Measurements from ENCODE around the gene PDCD1. TPM values are rescaled to one million over a fixed set of nuclear protein-coding genes. Genes with fewer than 3 reads are reported as not detected.
"Not testable (repeated sequence)": the region's sequence is repeated elsewhere in the genome, so short reads cannot be mapped to it uniquely, and the experiment has no call there.

Gene PDCD1
- 1.0 and 2.8 TPM in 2 replicates for total RNA-seq (2014; rRNA removed; shearing (Covaris generic))

DNA sequence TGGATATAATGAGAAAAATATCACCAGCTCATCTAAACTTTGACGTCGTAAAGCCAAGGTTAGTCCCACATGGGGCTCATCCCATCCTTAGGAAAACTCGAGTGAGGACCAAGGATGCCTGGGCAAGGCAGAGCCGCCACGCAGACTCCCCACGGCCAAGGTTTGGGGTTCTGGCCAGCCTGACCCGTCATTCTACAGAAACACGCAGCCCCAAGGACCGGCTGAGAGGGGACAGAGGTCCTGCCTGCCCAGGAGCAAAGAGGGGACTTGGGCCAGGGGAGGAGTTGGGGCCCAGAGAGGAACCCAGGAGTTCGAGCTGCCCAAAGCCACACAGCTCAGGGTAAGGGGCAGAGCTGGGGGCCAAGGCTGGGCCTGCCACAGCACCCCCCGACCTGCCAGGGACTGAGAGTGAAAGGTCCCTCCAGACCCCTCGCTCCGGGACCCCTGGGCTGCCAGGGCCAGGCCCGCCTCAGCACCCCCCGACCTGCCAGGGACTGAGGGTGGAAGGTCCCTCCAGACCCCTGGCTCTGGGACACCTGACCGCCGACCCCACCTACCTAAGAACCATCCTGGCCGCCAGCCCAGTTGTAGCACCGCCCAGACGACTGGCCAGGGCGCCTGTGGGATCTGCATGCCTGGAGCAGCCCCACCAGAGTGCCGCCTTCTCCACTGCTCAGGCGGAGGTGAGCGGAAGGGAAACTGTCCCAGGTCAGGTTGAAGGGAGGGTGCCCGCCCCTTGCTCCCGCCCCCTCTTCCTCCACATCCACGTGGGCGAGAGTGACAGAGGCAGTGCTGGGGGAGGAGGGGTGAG, at the start of gene PDCD1:
TSS of gene PDCD1 (minus strand) at position 689 of the 811 bp plus-strand sequence. CDS start at position 633, 56 bp downstream.
- H3K36me3 ChIP-seq (replicated peaks; ENCODE audit: control insufficient read depth, insufficient read depth, low read length) = no peaks in the 10 kb centered on the region
- H3K4me3 ChIP-seq (ENCODE audit: insufficient read depth, low read depth, low read length) = no peak within 1 kb of the TSS
- H3K27me3 ChIP-seq (ENCODE audit: control insufficient read depth, insufficient read depth, low read length) = no peaks in the 10 kb centered on the region
- peak; percentile 92 for DNase-seq

DNA sequence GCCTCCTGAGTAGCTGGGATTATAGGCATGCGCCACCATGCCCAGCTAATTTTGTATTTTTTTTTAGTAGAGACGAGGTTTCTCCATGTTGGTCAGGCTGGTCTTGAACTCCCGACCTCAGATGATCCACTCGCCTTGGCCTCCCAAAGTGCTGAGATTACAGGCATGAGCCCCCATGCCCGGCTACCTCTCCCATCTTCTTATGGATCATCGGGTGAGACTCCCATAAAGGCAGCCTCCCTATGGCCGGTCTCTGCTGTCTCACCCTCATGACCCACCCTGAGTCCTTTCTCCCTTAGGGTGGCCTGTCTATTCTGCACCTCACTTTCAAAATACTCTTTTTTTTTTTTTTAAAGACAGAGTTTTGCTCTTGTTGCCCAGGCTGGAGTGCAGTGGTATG, 49.1 kb upstream of the PDCD1 start:
- not testable (repeated sequence) for H3K27me3 ChIP-seq (ENCODE audit: control insufficient read depth, insufficient read depth, low read length); H3K36me3 ChIP-seq (replicated peaks; ENCODE audit: control insufficient read depth, insufficient read depth, low read length); H3K4me3 ChIP-seq (ENCODE audit: insufficient read depth, low read depth, low read length)
- DNase-seq = peak; percentile 6

DNA sequence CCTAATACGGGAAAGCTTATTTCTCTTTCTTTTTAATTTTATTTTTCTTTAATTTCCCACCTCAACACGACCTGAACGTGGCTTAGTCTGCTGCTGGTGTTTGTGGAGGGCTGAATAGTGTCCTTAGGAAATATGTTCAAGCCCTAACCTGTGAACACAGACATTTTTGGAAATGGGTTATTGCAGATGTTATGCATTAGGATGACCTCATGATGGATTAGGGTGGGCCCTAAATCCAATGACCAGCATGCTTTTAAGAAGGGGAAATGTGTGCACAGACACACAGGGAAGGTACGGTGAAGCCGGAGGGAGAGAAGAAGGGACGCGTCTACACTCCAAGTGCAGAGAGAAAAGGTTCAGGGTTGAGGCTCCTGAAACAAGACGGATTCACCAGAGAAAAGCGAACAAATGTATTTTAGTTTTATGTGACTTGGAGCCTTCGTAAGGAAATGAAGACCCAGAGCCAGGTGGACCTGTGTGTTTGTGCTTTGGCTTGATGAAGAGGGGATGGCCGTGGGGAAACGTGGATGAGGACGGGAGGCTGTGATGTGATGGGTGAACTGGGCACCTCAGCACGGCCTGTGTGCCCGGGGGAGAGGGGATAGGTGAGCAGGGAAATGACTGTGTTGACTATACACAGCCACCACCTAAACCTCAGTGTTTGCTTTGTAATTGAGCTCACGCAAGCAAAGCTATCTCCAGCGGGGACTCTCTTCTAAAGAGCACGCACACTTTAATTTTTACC, 48.3 kb upstream of the PDCD1 start:
- peak; percentile 25 for DNase-seq
- no peaks in the 10 kb centered on the region for H3K36me3 ChIP-seq (replicated peaks; ENCODE audit: control insufficient read depth, insufficient read depth, low read length)
- no peaks in the 10 kb centered on the region for H3K27me3 ChIP-seq (ENCODE audit: control insufficient read depth, insufficient read depth, low read length)
- H3K4me3 ChIP-seq (ENCODE audit: insufficient read depth, low read depth, low read length) = no peak overlapping the region

DNA sequence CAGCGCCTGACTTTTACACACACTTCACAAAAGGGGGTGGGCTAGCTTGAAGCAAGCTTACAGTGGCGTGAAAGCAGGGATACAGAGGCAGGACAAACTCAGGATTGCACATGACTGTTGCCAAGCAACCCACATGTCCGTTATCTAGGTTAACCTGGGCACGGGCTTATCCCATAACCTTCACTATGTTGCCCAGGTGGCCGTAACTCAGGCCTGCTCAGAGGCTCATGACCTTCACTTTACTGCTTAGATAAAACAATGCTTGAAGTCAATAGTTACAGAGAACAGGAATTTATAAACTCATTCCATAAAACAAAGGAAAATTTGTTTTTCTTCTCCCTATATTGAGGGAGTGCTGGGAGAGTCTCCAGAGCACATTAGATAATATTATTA, 47.7 kb upstream of the PDCD1 start:
- H3K36me3 ChIP-seq (replicated peaks; ENCODE audit: control insufficient read depth, insufficient read depth, low read length); H3K4me3 ChIP-seq (ENCODE audit: insufficient read depth, low read depth, low read length); H3K27me3 ChIP-seq (ENCODE audit: control insufficient read depth, insufficient read depth, low read length); DNase-seq: not testable (repeated sequence)

DNA sequence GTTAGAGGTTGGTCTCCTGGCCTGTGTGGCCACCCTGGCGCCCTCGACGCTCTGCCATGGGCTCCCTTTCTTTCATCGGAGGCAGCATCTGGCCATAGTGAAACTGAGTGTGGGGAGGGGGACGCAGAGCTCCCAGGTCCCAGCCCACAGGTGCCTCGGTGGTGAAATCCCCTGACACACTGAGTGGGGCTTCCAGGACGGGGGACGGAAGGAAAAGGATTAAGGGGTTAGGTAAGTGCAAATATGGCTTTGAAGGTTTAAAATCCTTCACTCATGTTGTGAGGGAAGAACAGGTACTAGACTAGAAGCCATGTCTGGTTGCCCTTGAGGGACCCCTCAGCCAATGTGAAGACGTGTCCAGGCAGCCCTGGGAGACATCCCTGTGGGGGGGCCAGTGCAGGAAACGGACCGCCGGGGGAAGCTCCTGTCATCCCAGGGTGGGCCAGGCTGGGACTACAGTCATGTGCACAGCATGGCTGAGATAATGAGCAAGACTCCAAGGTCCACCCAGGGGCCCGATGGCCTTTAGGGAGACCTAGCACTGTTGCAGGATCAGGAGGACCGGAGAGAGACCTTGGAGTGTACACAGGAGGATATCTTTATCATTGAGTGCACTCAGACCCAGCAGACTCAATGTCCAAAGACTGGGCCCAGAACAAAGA, 47.2 kb upstream of the PDCD1 start:
- Histone ChIP-seq H3K4me3 (ENCODE audit: insufficient read depth, low read depth, low read length) (no peak overlapping the region), H3K36me3 (replicated peaks; ENCODE audit: control insufficient read depth, insufficient read depth, low read length) (no peaks in the 10 kb centered on the region), H3K27me3 (ENCODE audit: control insufficient read depth, insufficient read depth, low read length) (no peaks in the 10 kb centered on the region)
- peak; percentile 32 for DNase-seq

DNA sequence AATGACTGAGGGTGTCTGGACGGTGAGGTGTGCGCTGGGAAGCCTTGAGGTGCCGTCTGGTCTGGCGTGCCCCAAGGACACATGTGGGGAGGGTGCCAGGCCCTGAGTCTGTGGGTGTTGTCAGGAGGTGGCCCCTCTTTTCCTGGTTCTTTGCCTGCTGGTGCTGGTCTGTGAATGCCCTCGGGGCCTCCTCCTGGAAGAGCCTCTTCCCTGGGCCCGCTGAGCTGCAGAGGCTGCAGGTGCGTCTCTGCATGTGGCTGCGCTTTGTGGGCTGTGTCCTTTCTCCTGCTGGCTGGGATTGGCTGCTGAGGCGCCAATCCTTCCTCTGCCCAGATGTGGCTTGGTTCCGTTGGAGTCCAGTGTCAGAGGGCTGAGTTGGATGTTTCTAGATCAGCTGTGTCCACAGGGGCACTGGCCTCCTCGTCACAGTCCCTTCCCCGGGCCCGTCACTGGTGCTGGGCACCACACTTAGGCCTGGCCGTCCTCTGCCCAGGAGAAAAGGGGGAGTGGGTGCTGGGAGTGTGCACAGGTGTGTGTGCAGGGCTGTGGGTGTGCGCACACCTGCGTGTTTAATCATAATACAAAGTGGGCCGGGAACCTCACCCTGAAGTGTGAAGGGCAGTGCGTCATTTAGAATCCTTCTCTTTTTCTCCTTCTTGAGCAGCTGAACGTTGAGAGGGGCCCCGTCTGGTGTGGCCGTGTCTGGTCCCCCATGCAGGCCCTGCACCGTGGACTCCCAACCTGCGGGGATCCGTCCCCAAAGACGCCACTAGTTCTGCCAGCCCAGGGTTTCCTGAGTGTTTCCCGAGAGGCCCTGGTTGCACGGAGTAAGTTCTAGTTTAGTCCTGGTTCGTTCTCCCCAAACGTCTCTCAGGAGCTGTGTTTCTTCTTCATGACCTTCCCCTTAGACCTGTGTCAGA, 46.4 kb upstream of the PDCD1 start:
- DNase-seq = peak; percentile 41
- no peaks in the 10 kb centered on the region for H3K36me3 ChIP-seq (replicated peaks; ENCODE audit: control insufficient read depth, insufficient read depth, low read length)
- H3K4me3 ChIP-seq (ENCODE audit: insufficient read depth, low read depth, low read length) = no peak overlapping the region
- H3K27me3 ChIP-seq (ENCODE audit: control insufficient read depth, insufficient read depth, low read length) = no peaks in the 10 kb centered on the region

DNA sequence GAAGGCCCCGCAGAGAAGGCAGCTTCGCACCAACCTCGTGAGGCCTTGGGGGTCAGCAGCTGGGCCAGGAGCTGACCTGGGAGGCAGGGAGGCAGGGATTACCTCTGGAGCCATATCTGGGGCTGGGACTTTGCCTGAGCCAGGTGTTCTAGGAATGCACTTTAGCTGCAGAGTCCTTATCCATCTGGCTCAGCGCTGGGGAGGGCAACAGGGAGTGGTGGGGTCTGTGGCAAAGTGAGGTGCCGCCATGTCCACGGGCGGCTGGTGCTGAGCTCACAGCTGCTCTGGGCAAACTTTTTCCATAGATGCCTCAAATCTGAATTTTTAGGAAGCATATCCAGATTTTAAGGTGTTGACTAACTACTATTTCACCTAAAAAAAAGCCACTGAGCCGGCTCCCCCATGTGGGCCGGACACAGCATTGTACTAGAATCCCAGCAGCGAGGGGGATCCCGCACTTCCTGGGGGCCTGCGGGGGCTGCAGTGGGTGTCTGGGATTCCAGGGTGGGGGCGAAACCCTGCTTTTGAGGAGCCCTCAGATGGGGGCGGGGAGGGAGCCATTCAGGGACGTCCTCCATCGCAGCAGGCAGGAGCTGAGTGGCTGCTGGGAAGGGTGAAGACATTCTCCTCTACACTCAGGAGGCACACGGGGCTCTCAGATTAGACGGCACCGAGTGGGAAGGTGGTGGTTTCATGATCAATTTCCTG, 45.5 kb upstream of the PDCD1 start:
- H3K4me3 ChIP-seq (ENCODE audit: insufficient read depth, low read depth, low read length) = no peak overlapping the region
- no peaks in the 10 kb centered on the region for H3K36me3 ChIP-seq (replicated peaks; ENCODE audit: control insufficient read depth, insufficient read depth, low read length)
- H3K27me3 ChIP-seq (ENCODE audit: control insufficient read depth, insufficient read depth, low read length) = no peaks in the 10 kb centered on the region
- DNase-seq = peak; percentile 61

DNA sequence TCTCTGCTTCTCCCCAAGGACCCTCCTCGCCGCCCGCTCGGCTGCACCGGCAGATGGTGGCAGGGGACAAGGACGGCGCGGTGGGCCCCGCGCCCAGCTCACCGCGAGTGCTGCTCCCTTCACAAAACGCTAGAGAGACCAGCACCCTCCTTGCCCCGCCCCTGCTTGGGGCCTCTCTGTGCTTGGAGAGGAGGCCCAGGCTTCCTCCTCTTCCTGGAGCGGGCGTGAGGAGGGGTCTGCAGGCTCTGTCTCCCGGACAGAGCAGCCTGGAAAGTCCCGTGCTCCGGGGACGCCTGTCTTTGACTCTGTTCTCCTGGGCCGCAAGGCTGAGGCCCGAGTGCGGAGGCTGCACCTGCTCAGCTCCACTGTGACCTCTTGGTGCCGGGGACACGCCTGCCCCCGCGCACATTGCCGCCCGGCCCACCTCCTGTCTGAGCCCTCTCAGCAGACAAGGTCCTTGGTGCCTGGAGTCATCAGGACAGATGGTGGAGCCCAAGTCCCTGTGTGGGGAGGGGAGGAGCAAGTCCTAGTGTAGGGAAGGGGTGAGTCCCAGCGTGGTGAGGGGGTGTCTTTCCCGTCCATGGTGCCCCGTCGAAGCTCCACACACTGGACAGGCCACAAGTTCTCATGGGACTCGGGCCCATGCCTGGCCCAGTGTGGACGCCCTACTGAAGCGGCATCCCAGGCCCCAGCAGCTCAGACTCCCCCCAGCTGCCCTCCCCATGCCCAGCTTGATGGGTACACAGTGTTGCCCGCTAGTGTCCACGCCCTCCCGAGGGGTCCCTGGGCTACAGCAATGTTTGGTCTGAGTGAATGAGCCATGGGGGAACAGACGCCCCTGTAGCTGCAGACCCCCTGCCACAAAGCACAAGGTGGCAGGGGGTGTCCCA, 44.7 kb upstream of the PDCD1 start:
- no peaks in the 10 kb centered on the region for H3K27me3 ChIP-seq (ENCODE audit: control insufficient read depth, insufficient read depth, low read length)
- H3K4me3 ChIP-seq (ENCODE audit: insufficient read depth, low read depth, low read length) = no peak overlapping the region
- peak; percentile 51 for DNase-seq
- H3K36me3 ChIP-seq (replicated peaks; ENCODE audit: control insufficient read depth, insufficient read depth, low read length) = no peaks in the 10 kb centered on the region

DNA sequence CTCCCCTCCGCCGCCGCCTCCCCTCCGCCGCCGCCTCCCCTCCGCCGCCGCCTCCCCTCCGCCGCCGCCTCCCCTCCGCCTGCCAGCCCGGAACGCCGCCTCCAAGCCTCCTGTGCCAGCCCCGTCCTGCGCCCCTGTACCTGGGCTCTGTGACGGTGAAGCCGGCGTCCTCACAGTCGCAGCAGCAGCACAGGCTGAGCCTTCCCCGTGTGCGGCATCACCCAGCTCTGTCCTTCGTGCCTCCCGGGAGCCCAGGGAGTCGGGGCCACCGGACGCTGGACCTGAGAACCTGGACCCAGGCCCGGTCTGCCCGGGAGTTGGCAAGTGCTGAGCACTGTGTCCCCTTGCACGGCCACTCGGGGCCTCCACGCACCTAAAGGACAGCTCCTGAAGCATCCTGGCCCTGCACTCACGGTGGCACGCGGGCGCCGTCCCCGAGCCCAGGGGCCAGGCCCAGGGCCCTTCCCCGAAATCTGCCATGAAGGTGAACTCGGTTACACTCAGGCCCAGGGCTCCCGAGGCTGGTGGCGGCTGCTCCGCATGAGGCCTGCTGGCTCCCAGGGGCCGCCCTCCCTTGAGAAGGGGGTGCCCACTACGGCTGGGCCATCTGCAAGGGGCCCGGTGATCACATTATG, 43.8 kb upstream of the PDCD1 start:
- H3K4me3 ChIP-seq (ENCODE audit: insufficient read depth, low read depth, low read length) = no peak overlapping the region; the same call in 1 of the 2 replicates

DNA sequence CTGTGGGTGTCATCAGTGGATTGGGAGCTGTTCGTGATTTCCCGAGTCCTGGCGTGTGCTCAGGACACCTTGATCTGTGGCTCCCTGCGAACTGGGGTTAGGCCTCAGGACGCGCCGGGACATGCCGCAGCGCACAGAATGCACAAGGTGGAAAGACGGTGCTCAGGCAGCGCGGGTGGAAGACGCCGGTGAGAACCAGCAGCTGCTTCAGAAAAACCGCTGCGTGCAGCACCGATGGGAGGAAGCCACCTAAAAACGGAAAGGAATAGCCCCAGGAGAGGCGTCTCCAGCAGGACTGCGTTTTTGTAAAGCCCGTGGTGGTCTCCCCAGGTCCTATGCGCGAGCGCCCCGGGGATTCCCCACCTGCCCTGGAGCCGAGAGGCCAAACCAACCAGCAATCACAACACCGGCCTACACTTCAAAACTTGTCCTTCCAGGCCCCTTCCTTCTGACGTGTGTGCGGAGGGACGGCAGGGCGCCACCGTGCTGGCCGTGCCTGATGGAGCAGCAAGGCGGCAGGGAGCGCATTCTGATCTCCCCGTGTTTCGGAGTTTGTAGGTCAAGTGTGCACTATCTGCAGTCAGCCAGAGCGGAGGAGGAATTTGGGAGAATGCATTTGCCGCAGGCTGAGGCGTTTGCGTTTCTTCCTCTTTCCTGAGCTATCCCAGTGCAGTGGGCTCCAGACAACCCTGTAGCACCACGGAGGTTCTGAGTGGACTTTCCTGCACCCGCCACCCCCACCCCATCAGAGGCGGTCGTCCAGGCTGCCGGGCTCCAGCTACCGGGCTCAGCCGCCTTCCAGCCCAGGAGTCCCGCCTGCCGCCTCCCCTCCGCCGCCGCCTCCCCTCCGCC, 43.0 kb upstream of the PDCD1 start:
- peak; percentile 84 for DNase-seq
- H3K27me3 ChIP-seq (ENCODE audit: control insufficient read depth, insufficient read depth, low read length) = no peaks in the 10 kb centered on the region
- no peaks in the 10 kb centered on the region for H3K36me3 ChIP-seq (replicated peaks; ENCODE audit: control insufficient read depth, insufficient read depth, low read length)
- peak overlapping the region; percentile 10; the same call in 1 of the 2 replicates for H3K4me3 ChIP-seq (ENCODE audit: insufficient read depth, low read depth, low read length)

More for the DNA sequence above, 43.8 kb upstream of the PDCD1 start:
- peak; percentile 78 for DNase-seq
- Histone ChIP-seq H3K36me3 (replicated peaks; ENCODE audit: control insufficient read depth, insufficient read depth, low read length) (no peaks in the 10 kb centered on the region), H3K27me3 (ENCODE audit: control insufficient read depth, insufficient read depth, low read length) (no peaks in the 10 kb centered on the region)

DNA sequence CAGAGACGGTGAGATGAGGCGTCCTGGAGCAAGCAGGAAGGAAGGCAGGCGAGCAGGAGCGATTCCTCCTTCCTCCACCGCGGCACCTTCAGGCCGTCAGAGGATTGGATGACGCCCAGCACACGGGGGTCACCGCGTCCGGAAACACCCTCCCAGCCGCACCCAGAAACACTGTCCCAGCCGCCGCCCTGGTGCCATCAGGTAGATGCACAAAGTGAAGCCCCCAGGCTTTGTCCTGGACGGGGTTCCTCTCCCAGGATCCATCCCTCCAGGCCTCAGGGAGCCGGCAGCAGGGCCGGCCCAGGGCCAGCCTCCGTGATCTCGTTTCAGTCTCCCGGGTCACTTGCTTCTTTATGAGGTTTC, 42.3 kb upstream of the PDCD1 start:
- peak; percentile 70 for DNase-seq
- H3K4me3 ChIP-seq (ENCODE audit: insufficient read depth, low read depth, low read length) = no peak overlapping the region
- H3K27me3 ChIP-seq (ENCODE audit: control insufficient read depth, insufficient read depth, low read length) = no peaks in the 10 kb centered on the region
- no peaks in the 10 kb centered on the region for H3K36me3 ChIP-seq (replicated peaks; ENCODE audit: control insufficient read depth, insufficient read depth, low read length)

Data from H7 (cell line).